ENCODE results near the gene MAD2L2. TPM values are rescaled to one million over a fixed set of nuclear protein-coding genes. Genes with fewer than 3 reads are reported as not detected.

MAD2L2 gene
- polyA plus RNA-seq, 6 donors from 2014 or later: 43.6 to 75.4 (median 56.2) TPM

DNA sequence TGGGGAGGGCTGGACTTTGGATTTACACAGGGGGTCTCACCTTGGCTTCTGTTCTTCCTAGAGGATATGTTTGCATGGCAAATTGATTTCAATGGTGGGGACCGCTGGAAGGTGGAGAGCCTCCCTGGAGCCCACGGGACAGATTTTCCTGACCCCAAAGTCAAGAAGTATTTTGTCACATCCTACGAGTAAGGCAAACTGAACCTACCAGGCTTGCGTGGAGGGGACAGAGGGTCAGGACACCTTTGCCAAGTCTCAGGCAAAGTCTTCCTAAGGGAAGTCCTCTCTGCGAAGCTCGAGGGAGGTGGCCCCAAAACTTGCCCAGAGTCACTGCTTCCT lies 9.8 kb downstream of the MAD2L2 start:
- Mint-ChIP-seq H3K9me3 (no peaks in the 10 kb centered on the region), H3K27me3 (no peaks in the 10 kb centered on the region), H3K27ac (no peak overlapping the region), H3K4me3 (no peak overlapping the region), H3K36me3 (no peaks in the 10 kb centered on the region), H3K4me1 (peaks cover 6 to 12% (median 11%) of the 10 kb centered on the region in 3 donors)
- no peak for DNase-seq
- ATAC-seq (ENCODE audit: low read depth in 2 of 2): no peak

DNA sequence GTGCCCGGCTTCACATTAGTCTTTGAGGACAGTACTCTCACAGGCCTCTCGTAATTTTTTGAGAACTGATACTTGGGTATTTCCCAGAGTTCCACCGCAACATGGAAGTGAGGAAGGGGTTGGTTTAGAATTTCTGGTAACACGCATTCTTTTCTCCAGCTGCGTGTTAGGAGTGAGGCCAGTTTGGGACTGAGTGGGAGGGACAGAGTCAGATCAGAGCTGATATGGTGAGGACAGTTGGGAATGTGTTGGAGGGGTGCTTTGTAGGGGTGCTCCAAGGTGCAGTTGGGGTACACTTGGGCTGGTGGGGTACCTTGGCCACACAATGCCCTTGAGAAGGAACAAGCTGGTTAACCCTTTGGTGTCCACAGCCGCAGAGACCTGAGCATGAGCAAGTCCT lies 10.2 kb downstream of the MAD2L2 start:
- ATAC-seq (ENCODE audit: low read depth in 2 of 2): peak; percentile 46 to 58
- Mint-ChIP-seq H3K4me1 (peaks cover 6 to 11% (median 11%) of the 10 kb centered on the region in 3 donors), H3K9me3 (no peaks in the 10 kb centered on the region), H3K27me3 (no peaks in the 10 kb centered on the region), H3K4me3 (no peak overlapping the region), H3K36me3 (no peaks in the 10 kb centered on the region), H3K27ac (peak overlapping the region in 3 of 6 donors; percentile 79 to 94 (median 83))
- no peak for DNase-seq

DNA sequence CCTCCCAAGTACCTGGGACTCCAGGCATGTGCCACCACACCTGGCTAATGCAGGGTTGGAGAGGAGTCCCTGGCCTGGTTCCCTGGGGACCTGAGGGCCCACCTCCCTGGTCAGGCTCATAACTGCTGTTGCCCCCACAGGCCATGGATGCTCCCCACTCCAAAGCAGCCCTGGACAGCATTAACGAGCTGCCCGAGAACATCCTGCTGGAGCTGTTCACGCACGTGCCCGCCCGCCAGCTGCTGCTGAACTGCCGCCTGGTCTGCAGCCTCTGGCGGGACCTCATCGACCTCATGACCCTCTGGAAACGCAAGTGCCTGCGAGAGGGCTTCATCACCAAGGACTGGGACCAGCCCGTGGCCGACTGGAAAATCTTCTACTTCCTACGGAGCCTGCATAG lies 12.4 kb downstream of the MAD2L2 start:
- Mint-ChIP-seq H3K27ac (no peak overlapping the region), H3K27me3 (no peaks in the 10 kb centered on the region), H3K36me3 (no peaks in the 10 kb centered on the region), H3K9me3 (no peaks in the 10 kb centered on the region), H3K4me3 (peak overlapping the region in 2 of 8 donors; percentile 33 to 51), H3K4me1 (peaks cover 8 to 10% (median 9%) of the 10 kb centered on the region in 3 donors)
- DNase-seq: no peak
- no peak for ATAC-seq (ENCODE audit: low read depth in 2 of 2)

DNA sequence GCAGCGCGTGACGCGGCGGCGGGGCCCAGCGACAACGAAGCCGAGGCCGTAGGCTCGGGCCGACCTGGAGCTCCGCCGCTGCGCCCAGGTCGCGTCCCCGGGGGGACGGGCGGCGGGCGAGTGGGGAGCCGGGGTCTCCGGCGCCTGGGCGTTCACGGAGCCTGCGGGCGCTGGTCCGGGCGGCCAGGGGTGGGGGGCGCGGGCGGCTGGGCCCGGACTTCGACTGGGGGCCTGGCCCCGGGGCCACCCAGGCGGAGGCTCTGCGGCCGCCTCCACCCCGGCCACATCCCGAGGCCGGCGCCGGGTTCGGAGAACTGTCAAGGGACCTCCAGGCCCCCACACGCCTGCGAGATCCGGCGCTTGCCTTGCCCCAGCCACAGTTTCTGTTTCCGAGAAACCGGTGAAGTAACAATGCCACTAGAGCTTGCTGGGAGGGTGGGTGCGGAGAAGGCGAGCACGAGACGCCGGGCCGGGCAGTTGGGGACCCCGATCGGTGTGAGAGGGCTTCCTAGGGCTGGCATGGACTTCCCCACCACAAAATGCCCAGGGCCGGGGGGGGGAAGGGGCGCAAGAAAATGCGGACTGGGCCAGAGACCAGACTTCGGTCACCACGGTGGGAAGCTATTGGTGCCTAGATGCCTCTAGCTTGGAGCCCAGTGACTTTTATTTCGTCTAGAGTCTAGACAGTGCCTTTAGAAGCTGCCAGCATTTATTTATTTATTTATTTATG lies 16.4 kb downstream of the MAD2L2 start:
- Mint-ChIP-seq H3K9me3 (no peaks in the 10 kb centered on the region), H3K4me1 (peaks cover 0 to 16% (median 4%) of the 10 kb centered on the region in 3 donors), H3K27me3 (no peaks in the 10 kb centered on the region), H3K36me3 (no peaks in the 10 kb centered on the region), H3K27ac (peak overlapping the region in 3 of 6 donors; percentile 81 to 93 (median 85)), H3K4me3 (peak overlapping the region; percentile 69 to 93 (median 89))
- ATAC-seq (ENCODE audit: low read depth in 2 of 2) (peak; percentile 60 to 61), DNase-seq (peak; percentile 32)

DNA sequence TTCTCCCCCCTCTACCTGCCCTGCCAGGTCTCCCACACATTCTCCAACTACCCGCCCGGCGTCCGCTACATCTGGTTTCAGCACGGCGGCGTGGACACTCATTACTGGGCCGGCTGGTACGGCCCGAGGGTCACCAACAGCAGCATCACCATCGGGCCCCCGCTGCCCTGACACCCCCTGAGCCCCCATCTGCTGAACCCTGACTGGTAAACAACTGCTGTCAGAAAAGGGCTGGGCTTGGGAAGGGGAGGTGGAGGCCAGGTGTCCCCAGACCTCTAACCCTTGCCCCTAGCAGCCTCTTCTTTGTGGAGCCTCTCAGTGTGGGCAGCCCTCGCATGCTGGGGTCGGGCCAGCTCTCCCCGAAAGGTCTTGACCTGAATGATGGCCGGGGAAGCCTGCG lies 19.8 kb downstream of the MAD2L2 start:
- peak overlapping the region in 1 of 6 donors; percentile 33 for H3K27ac Mint-ChIP-seq
- ATAC-seq (ENCODE audit: low read depth in 2 of 2): no peak
- no peaks in the 10 kb centered on the region for H3K27me3 Mint-ChIP-seq
- no peak for DNase-seq
- peaks cover 0 to 13% (median 0%) of the 10 kb centered on the region in 3 donors for H3K4me1 Mint-ChIP-seq
- no peaks in the 10 kb centered on the region for H3K36me3 Mint-ChIP-seq
- H3K4me3 Mint-ChIP-seq: peak overlapping the region in 1 of 8 donors; percentile 71
- H3K9me3 Mint-ChIP-seq: no peaks in the 10 kb centered on the region

DNA sequence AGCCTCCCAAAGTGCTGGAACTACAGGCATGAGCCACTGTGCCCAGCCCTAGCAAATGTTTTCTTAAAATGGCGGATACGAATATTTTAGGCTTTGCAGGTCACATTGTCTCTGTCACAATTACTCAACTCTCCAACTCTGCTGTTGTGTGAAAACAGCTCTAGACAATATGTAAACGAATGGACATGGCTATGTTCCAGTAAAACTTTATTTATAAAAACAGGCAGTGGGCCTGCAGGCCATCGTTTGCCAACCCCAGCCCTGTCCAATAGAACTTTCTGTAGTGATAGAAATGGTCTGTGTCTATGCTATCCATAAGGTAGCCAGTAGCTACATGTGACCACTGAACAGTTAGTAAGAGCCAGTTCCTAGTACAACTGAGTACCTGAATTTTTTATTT lies 21.2 kb downstream of the MAD2L2 start:
- ATAC-seq (ENCODE audit: low read depth in 2 of 2) (no peak), DNase-seq (no peak)
- Mint-ChIP-seq H3K27me3 (no peaks in the 10 kb centered on the region), H3K27ac (no peak overlapping the region), H3K36me3 (no peaks in the 10 kb centered on the region), H3K9me3 (no peaks in the 10 kb centered on the region), H3K4me3 (peak overlapping the region in 2 of 8 donors; percentile 41 to 69), H3K4me1 (peaks cover 0 to 19% (median 0%) of the 10 kb centered on the region in 3 donors)

DNA sequence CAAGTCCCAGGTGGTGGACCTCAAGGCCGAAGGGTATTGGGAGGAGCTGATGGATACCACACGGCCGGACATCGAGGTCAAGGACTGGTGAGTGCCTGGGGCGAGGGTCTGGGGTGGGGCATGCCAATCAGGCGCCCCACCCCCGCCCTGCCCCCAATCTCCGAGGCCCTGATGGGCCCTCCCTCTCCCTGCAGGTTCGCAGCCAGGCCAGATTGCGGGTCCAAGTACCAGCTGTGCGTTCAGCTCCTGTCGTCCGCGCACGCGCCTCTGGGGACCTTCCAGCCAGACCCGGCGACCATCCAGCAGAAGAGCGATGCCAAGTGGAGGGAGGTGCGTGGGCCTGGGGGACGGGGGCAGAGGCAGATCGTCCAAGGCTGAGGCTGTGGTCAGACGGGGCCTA lies 22.4 kb downstream of the MAD2L2 start:
- ATAC-seq (ENCODE audit: low read depth in 2 of 2): no peak

DNA sequence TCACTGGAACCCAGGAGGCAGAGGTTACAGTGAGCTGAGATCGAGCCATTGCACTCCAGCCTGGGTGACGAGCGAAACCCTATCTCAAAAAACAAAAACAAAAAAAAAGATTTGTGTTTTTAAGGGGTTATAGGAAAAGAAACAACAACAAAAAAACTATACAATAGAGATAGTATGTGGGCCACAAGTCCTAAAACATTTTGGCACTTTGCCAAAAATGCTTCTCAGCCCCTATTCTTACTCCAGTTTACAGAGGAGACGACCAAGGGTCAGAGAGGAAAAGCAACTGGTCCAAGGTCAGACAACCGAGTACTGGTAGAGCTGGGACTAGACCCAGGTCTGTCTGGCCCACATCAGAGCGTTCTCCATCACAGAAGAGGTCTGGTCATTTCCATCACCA lies 23.3 kb downstream of the MAD2L2 start:
- Mint-ChIP-seq H3K4me1 (peaks cover 0 to 8% (median 8%) of the 10 kb centered on the region in 3 donors), H3K27ac (peak overlapping the region in 1 of 6 donors; percentile 18), H3K4me3 (peak overlapping the region in 1 of 8 donors; percentile 30), H3K27me3 (no peaks in the 10 kb centered on the region), H3K9me3 (no peaks in the 10 kb centered on the region), H3K36me3 (no peaks in the 10 kb centered on the region)
- no peak for ATAC-seq (ENCODE audit: low read depth in 2 of 2)
- no peak for DNase-seq

More for the DNA sequence above, 22.4 kb downstream of the MAD2L2 start:
- Mint-ChIP-seq H3K27me3 (no peaks in the 10 kb centered on the region), H3K4me3 (no peak overlapping the region), H3K27ac (no peak overlapping the region), H3K4me1 (peaks cover 0 to 17% (median 2%) of the 10 kb centered on the region in 3 donors), H3K9me3 (no peaks in the 10 kb centered on the region), H3K36me3 (no peaks in the 10 kb centered on the region)
- DNase-seq: no peak

DNA sequence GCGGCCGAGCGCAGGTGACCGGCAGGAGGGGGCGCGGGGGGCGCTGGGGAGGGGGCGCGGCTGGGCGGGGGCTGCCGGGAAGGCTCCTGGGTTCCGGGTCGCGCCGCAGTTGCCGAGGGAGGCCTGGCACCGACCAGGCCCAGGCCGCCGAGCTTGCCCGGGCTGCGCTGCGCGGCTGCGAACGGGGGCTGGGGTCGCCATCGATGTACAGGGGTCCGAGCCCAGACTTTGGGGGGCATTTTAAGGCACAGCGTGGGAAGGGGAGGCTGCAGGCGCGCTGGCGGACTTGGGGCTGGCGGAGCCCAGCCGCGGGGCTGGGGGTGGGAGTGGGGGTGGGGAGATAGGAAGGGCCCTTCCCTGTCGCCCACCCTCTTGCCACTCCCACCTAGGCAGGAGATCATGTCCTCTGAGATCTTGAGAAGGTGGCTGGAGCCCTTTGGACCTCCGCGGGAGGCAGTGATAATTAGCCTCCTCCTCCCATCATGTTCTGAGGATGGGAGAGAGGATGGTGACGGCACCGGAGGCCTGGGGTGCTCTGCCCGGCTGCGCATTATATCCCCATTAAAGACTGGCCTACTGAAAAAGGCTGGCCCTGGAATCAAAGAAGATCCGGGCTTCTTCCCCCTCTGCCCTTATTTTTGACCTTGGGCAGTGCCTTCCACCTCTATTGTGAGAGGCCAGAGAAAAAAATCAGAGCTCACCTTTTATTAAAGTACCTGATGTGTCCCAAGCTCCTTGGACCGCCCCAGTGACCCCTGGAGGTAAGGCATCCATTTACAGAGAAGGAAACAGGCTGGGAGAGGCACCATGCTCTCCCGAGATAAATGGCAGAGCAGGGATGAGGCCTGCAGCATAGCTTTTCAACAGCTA lies 25.8 kb downstream of the MAD2L2 start:
- ATAC-seq (ENCODE audit: low read depth in 2 of 2) (peak; percentile 20 to 28), DNase-seq (no peak)
- Mint-ChIP-seq H3K27ac (peak overlapping the region in 2 of 6 donors; percentile 20 to 21), H3K27me3 (peaks cover 0 to 6% (median 0%) of the 10 kb centered on the region in 3 donors), H3K4me3 (peak overlapping the region; percentile 64 to 92 (median 80)), H3K36me3 (no peaks in the 10 kb centered on the region), H3K9me3 (no peaks in the 10 kb centered on the region), H3K4me1 (peaks cover 8 to 20% (median 20%) of the 10 kb centered on the region in 3 donors)

DNA sequence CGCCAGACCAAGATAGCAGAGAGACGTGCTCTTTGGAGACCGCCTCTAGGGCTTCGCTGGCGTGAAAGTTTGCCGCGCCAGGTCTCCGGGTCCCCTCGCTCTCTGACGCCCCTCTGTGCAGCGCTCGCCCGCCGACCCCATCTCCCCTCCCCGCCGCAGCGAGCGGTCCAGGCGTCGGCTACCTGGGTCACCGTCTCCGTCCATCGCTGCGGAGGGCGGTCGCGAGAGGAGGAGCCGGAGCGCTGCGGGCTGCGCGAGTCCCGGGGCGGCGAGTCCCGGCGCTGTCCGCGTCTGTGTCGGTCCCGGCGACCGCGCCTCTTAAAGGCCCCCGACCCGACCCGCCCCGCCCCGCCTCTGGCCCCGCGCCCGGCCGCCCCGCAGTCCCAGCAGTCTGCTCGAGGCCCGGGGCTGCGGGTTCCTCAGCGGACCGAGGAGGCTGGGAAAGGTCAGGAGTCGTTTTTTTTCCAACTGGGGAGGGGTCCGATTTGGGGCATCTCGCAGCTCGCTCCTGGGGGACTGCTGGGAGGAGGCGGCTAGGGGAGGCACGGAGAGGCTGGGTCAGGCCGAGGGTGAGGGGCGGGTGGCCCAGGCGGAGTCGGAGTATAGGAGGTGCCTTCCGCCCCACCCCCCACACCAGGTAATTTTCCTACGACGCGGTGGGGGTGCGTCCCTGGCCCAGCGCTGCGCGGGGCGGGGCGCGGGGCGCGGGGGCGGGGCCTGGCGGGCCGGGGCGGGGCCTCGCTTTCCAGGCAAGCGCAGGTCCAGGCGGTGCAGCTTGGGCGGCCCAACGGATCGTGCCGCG lies 26.6 kb downstream of the MAD2L2 start, which contains the start of the genes FBXO2 and FBXO44:
TSS of gene FBXO2 (minus strand) at position 293 of the 802 bp plus-strand sequence. CDS start at position 204, 89 bp downstream.
TSS of gene FBXO44 (plus strand) at position 741 of the 802 bp plus-strand sequence. CDS start 959 bp downstream, outside the sequence.
- ATAC-seq (ENCODE audit: low read depth in 2 of 2) (peak; percentile 69 to 75), DNase-seq (peak; percentile 56)
- Mint-ChIP-seq H3K9me3 (peaks cover 0 to 2% (median 0%) of the 10 kb centered on the region in 7 donors), H3K27ac (peak within 1 kb of the TSS in 3 of 6 donors; percentile 20 to 69 (median 21)), H3K4me3 (peak within 1 kb of the TSS; percentile 72 to 92 (median 80)), H3K27me3 (peaks cover 0 to 12% (median 0%) of the 10 kb centered on the region in 3 donors), H3K4me1 (peaks cover 14 to 29% (median 27%) of the 10 kb centered on the region in 3 donors), H3K36me3 (no peaks in the 10 kb centered on the region)

DNA sequence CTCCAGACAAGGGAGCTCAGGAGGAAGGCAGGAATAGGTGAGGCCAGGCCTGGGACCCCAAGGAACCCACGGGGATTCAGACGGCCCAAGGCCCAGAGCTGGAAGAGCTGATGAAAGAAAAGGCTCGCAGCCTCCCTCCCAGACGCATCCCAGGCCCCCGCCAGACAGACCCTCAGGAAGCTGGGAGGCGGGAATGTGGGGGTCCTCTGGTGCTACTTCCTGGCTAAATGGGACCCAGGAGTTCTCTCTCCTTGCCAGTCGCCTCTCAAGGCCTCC lies 27.1 kb downstream of the MAD2L2 start:
- Mint-ChIP-seq H3K27ac (peak overlapping the region in 1 of 6 donors; percentile 16), H3K4me1 (peaks cover 15 to 30% (median 27%) of the 10 kb centered on the region in 3 donors), H3K36me3 (no peaks in the 10 kb centered on the region), H3K27me3 (peaks cover 0 to 12% (median 0%) of the 10 kb centered on the region in 3 donors), H3K4me3 (peak overlapping the region; percentile 72 to 84 (median 76)), H3K9me3 (peaks cover 0 to 2% (median 0%) of the 10 kb centered on the region in 7 donors)
- ATAC-seq (ENCODE audit: low read depth in 2 of 2) (no peak), DNase-seq (no peak)

DNA sequence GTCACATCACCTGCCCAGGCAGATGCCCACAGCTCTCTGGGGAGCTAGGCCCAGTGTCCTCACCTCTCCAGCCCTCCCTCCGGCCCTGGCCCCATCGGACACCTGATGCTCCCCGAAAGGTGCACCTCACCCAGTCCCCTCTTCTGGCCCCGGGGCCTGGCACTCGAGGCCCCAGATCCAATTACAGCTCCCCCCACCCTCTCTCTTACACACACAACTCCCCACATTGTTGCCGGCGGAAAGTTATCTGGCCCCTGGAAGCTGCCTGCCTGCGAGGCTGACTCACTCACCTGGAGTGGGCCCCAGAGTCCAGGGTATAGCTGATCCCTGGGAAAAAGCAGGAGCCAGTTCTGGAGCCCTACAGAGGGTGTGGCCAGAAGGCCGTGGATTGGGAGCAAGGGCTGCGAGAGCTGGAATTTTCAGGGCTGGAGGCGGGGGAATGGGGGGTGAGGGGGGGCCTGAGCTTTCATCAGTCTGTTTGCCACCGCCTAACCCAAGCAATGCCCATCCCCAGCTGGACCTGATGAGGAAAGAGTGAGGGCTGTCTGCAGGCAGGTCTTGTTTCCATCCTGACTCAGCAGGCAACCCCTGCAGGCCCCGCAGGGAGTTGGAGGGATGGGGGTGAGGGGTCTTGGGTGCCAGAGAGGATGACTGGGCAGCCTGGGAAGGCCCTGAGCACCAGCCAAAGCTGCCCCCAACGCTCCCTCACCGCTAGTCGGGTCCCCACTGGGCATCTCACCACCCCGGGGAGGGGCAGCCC lies 27.7 kb downstream of the MAD2L2 start:
- no peak for DNase-seq
- H3K4me1 Mint-ChIP-seq: peaks cover 17 to 32% (median 27%) of the 10 kb centered on the region in 3 donors
- peak overlapping the region in 2 of 6 donors; percentile 16 to 69 for H3K27ac Mint-ChIP-seq
- peaks cover 0 to 2% (median 0%) of the 10 kb centered on the region in 7 donors for H3K9me3 Mint-ChIP-seq
- H3K27me3 Mint-ChIP-seq: peaks cover 0 to 12% (median 0%) of the 10 kb centered on the region in 3 donors
- H3K4me3 Mint-ChIP-seq: peak overlapping the region; percentile 22 to 80 (median 75)
- H3K36me3 Mint-ChIP-seq: no peaks in the 10 kb centered on the region
- no peak for ATAC-seq (ENCODE audit: low read depth in 2 of 2)
